ENCODE results near the gene PDE3B.
"Not testable (repeated sequence)": the region's sequence is repeated elsewhere in the genome, so short reads cannot be mapped to it uniquely, and the experiment has no call there.

PDE3B gene

DNA sequence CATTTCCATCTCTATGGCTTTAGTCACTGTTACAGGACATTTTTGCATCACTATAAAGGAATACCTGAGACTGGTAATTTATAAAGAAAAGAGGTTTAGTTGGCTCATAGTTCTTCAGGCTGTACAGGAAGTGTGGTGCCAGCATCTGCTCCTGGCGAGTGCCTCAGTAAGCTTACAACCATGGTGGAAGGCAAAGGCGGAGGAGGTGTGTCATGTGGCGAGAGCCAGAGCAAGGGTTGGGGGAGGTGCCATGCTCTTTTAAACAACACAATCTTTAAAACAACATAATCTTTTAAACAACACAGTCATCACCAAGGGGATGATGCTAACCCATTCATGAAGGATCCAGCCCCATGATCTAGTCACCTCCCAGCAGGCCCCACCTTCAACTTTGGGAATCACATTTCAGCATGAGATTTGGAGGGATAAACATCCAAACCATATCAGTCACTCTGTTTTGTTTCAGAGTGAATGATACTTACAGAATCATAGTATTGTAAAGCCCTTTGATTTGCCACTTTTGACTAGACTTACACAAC lies 103.3 kb downstream of the PDE3B start:
- DNase-seq (ENCODE audit: low spot score) = no peak

DNA sequence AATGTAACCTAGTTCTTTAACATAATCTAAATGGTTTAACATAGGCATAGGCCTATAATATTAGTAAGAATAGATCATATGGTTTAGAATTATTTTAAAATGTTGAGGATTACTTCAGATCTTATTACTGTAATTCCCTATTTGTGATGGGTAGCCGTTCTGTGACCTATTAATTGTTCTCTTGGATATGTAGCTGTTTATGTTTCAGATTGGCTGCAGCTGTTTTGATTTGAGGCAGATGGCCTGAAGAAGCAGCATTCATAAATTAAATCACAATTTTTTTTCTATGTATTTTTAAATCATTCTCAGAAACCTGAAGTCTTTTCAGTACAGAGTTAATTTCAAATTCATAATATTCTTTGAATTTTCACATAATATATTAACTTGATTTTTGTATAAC lies 104.5 kb downstream of the PDE3B start:
- no peak for DNase-seq (ENCODE audit: low spot score)

DNA sequence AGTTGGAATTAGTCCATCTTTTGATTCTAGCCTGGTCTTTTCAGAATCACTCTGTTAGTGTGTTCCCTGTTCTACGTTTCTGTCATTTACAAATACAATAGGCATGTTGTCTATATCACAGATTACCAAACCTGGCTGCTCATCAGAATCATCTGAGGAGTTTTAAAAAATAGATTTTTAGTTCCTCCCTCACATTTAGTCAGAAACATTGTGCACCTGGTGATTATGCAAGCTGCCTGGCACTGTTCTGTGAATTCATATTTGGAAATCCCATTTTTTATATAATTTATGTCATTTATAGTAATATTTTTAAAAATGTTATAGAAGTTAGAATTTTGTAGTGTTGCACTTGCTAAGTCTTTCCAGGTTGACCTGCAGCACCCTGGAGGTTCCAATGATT lies 107.3 kb downstream of the PDE3B start:
- DNase-seq (ENCODE audit: low spot score) = no peak

DNA sequence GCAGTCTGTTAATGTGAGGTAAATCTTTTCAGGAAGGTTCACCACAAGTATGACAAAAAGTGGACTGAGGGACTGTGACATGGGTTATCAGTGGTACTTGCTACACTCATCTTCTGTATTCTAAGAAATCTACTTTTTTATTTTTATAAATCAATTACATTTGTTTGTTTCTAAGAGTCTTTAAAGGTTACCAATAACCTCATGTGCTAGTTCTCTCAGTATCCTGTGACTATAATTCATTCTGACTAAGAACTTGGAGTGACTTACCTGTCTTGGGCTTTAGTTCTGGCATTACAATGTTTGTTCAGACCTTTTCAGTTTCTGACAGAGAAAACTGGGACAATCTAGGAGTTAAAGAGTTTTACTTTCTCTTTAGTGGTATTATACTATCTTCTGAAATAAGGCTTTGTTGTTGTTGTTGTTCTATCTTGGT lies 108.4 kb downstream of the PDE3B start:
- no peak for DNase-seq (ENCODE audit: low spot score)

DNA sequence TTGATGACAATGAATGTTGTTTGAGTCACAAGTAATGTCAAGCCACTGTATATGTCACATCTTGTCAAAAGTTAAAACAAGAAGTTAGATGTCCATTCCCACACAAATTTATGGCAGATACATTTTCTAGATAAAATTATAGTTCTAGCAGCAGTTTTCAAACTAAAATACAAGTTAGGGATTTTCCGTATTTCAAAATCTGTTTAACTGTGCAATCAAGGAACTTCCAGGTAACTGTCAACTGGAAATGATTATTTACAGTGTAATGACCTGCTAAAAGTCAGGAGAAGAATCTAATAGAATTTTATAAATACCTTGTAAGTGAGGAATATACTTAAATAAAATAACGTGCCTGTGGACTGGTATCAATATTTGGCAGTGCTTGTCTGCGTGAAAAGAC lies 111.5 kb downstream of the PDE3B start:
- no peak for DNase-seq (ENCODE audit: low spot score)

DNA sequence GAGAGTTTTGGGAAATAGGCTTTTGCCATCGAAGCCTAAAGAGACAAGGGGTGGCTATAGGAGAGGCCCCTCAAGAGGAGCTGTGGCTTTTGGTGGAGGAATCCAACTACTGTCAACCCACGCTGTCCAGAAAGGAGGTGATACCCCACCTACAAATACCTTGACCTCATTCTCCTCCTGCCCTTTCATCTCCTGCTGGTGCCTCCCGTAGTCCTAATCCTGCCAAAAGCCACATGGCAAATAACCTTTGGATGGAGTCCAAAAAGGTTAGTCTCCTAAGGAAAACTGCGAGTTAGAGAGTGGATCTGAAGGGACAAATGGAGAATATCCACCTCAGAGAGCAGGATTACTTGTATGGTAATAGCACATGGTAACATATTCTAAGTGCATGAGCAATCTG lies 112.7 kb downstream of the PDE3B start:
- DNase-seq (ENCODE audit: low spot score) = no peak

DNA sequence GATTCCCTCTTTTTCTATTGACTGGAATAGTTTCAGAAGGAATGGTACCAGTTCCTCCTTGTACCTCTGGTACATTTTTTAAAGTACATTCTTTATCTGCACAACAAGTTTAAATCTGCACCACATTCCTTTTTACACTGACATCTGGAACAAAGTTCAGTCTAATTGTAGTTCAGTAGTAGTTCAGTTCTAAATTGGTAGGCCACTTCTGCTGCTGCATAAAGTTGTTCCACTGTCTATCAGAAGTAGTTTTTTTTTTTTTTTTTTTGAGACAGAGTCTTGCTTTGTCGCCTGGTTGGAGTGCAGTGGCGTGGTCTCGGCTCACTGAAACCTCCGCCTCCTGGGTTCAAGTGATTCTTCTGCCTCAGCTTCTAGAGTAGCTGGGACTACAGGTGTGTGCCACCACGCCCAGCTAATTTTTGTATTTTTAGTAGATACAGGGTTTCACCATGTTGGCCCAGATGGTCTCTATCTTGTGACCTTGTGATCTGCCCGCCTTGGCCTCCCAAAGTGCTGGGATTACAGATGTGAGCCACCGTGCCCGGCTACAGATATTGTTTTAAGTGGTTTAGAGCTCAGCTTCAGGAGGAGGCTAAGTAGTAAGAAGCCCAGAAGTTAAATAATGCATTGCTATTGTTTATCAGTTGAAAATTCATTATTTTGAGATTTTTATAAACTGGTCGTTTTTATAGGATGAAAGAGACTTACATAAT lies 115.9 kb downstream of the PDE3B start:
- not testable (repeated sequence) for DNase-seq (ENCODE audit: low spot score)

DNA sequence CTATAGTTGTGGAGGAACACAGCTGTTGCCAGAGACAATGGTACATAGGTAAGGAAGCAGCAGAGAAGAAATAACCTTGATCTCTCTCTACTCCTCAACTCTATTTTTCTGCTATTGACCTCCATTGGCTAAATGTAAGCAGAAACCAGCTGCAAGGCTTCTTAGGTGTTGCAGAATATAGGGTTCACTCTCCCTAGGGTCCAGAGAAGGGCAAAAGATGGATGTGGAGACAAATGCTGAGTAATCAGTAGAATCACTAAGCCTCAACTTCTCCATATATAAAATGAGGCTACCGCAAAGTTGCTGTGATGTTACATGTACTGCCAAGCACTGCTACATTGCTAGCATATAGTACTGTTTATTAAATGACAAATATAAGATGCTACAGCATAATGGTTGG lies 120.6 kb downstream of the PDE3B start:
- DNase-seq (ENCODE audit: low spot score) = no peak

DNA sequence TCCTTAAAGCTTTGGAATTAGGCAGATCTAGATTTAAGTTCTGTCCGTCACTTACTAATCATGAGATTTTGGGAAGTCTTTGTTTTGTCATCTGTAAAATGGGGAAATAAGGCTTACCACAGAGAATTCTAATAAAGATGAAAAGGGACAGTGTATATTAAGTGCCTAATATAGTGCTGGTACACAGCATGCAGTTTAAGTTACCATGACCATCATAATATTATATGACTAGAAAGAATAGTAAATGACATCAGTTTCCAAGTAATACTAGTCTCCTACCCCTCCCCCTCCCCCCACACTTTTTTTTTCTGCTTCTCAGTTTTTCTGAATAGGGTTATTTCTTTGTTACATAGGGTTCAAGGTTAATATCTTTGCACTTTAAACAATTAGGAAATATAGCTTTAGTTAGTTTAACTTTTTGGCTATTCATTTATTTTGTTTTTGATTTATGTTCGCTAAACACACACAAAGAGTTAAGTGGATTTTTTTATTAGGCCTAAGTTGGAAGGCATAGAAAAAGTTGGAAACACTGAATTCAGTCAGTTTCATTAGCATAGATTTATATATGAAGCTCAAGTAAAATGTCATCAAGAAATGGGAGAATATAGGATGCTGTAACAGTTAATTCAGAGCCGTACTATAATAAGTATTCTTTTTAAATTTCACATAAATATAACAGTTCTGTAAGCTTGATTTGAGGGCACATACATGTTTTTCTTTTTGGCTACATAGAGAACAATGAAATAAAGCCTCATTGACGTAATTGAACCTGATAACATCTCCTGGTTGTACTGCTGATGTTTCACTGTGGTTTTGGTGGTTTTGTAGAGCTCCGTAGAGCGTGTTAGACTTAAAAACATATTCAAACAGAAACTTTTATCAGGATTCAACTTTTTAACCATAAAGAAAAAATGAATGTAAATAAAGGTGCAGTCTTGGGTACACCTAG lies 121.2 kb downstream of the PDE3B start:
- no peak for DNase-seq (ENCODE audit: low spot score)

DNA sequence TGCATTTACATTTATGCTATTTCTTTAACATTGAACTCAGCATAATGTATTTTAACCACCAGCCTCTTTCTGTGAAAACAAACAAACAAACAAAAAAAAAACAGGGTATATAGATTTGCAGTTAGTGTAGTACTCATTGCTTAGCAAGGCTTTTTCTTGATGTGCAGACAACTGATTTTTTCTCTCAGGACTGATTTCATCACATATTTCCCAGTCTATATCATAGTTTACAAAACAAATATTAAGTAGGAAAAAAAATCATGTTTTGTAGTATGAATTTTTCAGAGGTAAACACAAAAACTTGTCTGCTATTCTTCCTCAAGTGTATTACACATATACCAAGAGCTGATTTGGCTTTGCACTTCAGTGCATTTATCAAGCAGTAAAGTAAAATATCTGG lies 123.0 kb downstream of the PDE3B start:
- DNase-seq (ENCODE audit: low spot score) = no peak

DNA sequence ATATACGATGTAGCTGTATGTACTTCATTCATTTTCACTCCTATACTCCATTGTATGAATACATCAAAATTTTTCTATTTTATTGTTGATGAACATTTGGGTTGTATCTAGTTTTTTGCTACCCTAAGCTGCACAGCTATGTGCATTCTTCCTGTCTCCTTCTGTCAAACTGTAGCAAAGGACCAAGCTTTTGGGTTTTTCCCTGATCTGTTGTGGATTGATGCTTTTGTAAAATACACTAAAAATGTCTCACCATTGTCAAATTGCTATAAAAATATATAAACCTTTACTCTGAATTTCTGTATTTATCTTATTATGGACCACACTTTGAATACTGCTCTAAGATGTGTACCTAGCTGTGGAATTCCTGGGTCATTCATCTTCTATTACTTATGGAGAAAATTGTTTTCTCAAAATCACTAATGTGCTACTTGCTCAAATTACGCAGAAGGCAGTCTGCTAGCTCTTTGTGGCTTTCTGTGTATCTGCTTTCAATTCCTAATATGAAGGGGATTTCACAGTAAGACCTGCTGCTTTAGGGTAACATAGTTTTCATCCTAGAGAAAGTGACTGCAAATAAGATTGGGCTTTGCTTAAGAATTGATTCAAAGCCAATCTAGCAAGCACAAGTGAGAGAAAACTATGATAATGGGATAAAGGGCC lies 125.1 kb downstream of the PDE3B start:
- no peak for DNase-seq (ENCODE audit: low spot score)

DNA sequence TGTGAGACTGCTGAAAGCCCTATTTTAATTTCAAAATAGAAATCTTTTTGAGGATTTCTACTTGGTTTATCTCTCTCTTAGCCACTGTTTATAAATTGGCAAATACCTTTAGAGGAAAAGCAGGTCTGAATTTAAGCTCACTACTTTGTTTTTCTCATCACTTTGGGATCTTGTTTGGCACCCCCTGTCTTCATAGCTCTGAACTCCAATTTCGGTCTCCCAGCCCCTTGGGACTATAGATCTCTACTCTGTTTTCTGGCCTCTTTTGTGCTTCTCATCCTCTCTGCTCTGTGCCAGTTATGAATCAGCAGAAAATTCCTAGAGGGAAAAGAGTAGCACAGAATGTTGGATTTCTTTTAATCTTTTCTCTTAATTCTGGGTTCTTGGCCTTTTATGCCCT lies 130.2 kb downstream of the PDE3B start:
- DNase-seq (ENCODE audit: low spot score) = no peak

DNA sequence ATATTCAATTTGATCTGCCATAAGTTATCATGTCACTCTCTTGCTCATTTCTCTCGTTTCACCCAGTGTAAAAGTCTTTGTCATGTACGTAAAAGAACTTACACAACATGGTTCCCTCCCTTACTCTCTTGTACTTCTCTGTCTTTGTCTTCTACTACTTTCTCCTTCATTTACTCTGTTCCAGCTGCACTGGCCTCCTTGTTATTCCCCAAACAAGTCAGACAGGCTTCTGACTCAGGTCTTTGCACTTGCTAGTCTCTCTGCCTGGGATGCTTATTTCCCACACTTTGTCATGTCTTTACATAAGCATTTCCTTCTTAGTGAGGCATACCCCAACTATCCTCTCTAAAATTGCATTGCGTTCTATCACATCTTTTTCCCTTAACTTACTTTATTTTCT lies 131.1 kb downstream of the PDE3B start:
- DNase-seq (ENCODE audit: low spot score) = no peak

DNA sequence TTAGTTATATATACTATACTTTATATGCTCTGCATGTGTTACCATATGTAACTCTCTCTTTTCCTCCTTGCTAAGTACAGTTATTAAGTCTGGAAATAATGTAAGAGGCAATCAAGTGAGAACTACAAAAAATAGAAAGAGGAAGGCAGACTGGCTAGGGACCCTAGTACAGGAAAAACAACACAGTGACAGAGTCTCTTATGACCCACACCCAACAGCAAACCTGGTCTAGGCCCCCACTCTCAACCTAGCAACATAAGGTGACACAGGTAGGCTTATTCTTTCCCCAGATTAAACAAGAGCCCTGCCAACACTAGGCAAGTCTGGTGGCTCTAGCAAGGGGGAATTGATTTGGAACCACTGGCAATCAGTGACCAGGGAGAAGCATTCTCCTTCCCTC lies 132.3 kb downstream of the PDE3B start:
- DNase-seq (ENCODE audit: low spot score) = no peak

DNA sequence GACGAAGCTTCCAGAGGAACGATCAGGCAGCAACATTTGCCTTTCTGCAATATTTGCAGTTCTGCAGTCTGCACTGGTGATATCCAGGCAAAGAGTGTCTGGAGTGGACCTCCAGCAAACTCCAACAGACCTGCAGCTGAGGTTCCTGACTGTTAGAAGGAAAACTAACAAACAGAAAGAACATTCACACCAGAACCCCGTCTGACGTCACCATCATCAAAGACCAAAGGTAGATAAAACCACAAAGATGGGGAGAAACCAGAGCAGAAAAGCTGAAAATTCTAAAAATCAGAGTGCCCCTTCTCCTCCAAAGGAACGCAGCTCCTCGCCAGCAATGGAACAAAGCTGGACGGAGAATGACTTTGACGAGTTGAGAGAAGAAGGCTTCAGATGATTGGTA lies 134.9 kb downstream of the PDE3B start:
- DNase-seq (ENCODE audit: low spot score) = not testable (repeated sequence)

DNA sequence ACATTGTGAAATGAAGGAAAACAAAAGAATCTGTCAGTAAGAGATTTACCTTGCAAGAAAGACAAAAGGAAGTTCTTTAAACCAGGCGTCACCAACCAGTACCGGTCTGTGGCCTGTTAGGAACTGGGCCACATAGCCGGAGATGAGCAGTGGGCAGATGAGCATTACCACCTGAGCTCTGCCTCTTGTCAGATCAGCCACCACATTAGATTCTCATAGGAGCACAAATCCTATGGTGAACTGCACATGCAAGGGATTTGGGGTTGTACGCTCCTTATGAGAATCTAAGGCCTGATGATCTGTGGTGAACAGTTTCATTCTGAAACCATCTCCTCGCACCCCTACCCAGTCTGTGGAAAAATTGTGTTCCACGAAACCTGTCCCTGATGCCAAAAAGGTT lies 140.2 kb downstream of the PDE3B start:
- DNase-seq (ENCODE audit: low spot score) = no peak

DNA sequence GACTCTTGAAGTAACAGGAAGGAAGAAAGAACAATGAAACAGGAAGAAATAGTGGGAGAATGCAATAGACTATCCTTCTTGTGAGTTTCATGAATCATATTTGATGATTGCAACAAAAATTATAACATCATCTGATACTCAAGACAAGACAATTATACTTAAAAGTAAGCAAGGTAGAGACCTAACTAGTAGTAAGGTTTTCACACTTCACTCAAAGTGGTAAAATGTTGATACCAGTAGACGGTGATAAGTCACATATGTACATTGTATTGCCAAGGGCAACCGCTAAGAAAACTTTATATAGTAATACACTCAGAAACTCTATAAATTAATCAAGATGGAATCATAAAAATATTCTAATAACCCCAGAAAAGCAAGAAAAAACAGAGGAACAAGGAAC lies 140.6 kb downstream of the PDE3B start:
- no peak for DNase-seq (ENCODE audit: low spot score)

DNA sequence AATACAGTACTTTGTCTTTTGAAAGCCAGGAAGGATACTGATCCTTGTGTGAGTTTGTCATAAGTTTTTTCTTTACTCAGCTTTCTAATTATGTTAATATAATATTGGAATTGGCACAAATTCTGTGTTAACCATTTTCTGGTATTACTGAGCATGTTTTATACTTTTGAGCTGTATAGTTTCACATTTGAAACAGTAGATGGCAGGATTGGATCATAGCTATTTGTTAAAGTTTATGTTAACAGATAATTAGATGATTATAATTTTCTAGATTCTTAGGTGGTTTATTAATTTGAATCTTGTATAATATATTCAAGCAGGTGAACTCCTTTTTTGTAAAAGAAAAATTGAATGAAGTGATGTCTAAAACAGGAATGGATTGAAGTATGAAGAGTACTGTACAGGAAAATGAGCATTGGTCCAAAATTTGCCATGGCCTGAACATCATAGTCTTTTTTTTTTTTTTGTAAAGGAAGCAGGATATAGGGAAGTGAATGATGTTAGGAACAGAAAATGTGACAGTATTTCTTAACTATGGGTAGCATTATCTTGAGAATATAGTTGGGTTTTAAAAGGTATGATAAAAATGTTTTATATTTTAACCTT lies 146.4 kb downstream of the PDE3B start:
- DNase-seq (ENCODE audit: low spot score) = no peak

DNA sequence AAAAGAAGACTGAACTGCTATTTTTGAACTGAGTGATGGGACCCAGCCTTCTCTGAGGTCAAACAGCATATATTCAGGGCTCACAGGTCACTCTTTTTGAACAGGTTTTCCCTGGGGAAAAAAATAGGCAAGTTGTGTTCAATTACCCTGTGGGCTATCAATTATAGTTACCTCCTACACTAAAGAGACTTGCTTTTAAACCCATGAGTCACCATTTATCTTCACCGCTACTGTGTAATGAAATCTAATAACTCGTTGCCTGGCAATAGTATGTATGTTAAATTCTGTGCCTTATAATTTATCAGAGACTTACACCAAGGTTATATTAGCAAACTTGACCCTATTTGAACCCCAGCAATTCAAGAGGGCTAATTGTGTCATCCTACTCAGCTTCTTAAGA lies 149.9 kb downstream of the PDE3B start:
- DNase-seq (ENCODE audit: low spot score) = no peak

DNA sequence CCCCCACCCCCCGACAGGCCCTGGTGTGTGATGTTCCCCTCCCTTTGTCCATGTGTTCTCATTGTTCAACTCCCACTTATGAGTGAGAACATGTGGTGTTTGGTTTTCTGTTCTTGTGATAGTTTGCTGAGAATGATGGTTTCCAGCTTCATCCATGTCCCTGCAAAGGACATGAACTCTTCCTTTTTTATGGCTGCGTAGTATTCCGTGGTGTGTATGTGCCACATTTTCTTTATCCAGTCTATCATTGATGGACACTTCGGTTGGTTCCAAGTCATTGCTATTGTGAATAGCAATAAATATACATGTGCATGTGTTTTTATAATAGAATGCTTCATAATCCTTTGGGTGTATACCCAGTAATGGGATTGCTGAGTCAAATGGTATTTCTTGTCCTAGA lies 152.4 kb downstream of the PDE3B start:
- DNase-seq (ENCODE audit: low spot score) = not testable (repeated sequence)

DNA sequence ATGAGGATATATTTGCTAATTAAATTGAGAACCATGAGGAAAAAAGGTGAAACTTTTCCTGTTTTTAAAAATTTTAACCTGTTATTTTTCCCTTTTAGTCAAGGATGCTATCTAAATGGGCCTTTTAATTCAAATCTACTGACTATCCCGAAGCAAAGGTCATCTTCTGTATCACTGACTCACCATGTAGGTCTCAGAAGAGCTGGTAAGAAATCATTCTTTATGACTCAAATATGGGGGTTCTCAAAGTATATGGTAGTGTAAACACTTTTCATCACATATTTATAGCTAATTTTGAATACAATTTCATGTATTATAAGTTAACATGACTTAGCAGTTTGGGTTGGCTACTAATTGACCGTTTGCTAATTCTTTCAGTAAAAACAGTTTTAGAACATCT lies 160.2 kb downstream of the PDE3B start:
- DNase-seq (ENCODE audit: low spot score) = no peak

DNA sequence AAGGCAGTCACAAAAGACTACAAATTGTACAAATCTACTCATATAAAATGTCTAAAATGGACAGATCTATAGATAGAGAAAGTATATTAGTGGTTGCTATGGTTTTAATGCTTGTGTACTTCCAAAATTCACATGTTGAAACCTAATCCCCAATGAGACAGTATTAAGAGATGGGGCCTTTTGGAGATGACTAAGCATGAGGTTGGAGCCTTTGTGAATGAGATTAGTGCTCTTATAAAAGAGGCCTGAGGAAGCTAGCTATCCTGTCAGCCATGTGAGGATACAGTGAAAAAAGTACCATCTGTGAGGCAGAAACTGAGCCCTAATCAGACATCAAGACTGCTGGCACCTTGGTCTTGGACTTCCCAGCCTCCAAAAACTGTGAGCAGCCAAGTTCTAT lies 165.9 kb downstream of the PDE3B start:
- no peak for DNase-seq (ENCODE audit: low spot score)
